Right kidney (tissue), 1 donor: ENCODE data around the gene CFAP99.
"Not testable (repeated sequence)": the region's sequence is repeated elsewhere in the genome, so short reads cannot be mapped to it uniquely, and the experiment has no call there.

Experiments
- DNase-seq: peaks from one replicate; pipeline ENCODE4 v3.0.0-alpha.2; 2016

Gene CFAP99

DNA sequence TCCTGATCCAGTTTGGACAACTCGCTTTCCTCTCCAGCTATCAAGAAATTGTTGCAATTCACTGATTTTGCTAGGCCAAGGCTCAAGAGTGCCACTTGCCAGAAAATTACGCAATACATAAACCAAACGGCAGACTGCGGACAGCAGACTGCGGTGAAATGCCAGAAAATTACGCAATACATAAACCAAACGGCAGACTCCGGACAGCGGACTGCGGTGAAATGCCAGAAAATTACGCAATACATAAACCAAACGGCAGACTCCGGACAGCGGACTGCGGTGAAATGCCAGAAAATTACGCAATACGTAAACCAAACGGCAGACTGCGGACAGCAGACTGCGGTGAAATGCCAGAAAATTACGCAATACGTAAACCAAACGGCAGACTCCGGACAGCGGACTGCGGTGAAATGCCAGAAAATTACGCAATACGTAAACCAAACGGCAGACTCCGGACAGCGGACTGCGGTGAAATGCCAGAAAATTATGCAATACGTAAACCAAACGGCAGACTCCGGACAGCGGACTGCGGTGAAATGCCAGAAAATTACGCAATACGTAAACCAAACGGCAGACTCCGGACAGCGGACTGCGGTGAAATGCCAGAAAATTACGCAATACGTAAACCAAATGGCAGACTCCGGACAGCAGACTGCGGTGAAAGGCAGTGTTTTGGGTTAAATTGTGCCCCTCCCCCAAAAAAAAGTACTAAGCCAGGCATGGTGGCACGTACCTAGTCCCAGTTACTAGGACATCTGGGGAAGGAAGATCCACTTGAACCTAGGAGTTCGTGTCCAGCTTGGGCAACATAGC lies 11.4 kb downstream of the CFAP99 start:
- not testable (repeated sequence) for DNase-seq

DNA sequence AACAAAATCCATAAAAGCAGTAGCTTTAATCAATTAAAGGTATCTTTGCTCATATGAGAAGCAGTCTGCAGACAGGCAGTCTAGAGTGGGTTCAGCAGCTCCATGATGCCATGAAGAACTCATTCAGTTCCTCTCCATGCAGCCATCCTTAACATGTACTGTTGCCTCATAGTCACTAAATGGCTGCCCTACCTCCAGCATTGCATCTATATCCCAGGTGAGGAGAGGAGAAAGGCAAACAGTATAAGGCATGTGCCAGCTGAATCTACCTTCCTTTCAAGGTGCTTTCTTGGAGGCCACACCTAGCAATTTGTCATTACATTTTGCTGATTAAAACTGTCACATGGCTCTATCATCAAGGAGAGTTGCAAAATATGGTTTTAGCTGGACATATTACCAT lies 13.2 kb downstream of the CFAP99 start:
- no peak for DNase-seq

DNA sequence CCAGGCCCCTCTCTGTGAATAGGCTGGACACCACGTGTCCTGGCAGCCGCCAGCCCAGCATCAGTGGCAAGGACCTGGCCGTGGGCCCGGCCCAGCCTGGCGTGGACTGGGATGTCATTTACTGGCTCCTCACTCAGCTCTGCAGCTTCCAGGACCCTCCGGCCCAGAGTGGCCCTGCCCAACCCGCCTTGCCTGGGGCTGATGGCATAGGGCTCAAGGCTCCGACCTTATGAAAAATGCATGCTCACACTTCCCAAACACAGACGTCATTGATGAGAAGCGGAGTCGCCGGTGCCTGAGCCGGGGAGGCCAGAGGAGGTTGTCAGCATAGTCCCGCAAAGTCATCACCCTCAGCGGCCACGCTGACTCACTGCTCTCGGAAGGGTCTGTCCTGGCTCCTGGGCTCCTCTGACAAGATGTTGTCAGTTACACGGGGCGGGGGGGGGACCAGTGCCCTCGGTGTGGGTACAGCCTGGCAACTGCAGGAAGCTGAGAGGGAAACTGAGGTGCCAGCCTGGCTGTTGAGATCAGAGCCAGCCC lies 14.3 kb downstream of the CFAP99 start:
- DNase-seq: no peak

DNA sequence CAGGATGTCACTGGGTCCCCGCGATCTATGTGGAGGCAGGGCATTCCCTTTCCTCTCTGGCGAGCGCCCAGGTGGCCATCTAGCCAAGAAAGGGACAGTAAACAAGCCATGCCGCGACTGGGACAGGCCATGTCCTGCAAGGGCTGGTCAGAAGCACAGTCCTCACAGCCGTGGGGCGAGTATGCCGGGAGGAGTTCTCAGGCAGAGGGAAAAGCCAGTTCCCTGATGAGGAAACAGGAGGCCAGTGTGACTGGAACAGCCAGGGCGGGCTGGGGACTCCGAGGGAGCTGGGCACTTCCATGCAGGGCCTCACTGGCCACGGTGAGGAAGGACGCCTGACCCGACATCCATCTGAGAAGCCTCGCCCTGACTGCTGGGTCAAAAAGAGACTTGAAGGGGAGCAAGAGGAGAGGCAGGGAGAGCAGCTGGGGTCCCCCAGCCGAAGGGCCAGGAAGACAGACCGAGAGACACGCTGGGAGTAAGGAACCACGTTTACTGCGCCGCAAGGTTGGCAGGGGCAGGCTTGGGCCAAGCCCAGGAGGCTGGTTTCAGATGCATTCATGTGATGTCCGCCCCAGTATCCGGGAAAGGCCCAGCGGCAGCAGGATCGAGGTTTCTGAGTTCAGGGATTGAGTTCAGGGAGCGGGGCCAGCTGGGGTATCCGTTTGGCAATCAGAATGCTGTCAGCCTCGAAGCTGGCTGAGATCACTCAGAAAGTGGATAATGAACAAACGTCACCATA lies 15.0 kb downstream of the CFAP99 start:
- DNase-seq: no peak

DNA sequence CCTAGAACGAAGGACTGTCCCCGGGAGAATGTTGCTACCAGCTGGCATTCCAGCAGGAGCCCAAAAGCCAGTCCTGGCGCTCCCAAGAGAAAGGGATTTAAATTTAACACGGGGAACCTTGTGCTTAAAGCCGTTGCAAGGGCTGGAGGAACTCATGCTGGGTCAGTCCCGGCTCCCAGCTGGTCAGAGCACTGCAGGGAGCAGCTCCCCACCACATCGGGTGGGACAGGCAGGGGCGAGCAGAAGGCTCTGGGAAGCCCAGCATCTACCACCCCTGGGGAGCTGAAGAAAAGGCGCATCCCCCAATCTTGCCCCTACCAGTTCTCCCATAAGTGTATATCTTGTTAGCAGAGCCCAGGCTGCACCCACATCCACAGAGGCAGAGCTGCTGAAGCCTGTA lies 15.7 kb downstream of the CFAP99 start:
- DNase-seq: no peak

DNA sequence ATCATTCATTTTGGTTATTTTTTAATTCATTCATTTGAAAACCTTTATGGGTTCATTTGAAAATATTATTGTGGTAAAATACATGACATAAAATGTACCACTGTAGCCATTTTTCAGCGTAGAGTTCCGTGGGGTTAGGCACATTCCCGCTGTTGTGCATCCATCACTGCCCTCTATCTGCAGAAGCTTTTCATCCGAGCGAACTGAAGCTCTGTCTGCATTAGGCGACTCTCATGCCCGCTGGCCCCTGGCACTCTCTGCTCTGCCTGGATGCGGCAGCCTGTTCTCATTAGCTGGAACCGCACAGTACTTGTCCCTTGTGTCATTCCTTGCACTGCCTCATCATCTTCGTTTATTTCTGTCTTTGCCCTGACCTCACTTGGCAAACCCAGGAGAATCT lies 17.5 kb downstream of the CFAP99 start:
- no peak for DNase-seq

DNA sequence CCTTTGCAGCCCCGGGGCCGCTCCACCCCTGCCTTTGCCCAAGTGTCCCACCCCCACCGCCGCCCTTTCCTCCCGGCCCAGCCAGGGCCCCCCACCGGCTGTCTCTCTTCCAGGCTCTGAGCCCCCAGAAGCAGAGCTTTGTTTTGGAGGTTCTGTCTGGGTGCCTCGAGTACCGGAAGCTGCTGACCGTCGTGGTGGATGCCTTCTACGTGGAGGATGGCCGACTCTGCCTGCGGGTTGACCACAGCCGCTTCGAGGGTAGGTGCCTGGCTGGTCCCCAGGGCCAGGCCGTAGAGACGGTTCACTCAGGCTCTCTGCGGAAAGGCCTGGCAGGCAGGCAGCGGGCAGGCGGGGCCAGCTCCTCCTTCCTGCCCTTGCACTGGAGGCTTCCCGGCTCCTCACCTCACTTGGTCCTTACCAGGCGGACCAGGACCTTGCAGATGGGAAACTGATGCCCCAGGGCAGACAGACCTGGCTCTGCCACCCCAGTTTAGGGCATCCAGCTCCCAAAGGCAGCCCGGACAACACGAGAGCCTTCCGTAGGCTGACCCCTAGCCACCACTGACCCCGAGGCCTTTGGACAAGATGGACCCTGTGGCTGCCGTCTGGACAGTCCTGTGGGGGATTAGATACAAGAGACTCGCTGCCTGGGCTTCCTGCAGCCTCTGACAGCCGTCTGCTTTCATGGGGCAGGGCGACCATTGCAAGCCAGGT lies 18.2 kb downstream of the CFAP99 start:
- no peak for DNase-seq

DNA sequence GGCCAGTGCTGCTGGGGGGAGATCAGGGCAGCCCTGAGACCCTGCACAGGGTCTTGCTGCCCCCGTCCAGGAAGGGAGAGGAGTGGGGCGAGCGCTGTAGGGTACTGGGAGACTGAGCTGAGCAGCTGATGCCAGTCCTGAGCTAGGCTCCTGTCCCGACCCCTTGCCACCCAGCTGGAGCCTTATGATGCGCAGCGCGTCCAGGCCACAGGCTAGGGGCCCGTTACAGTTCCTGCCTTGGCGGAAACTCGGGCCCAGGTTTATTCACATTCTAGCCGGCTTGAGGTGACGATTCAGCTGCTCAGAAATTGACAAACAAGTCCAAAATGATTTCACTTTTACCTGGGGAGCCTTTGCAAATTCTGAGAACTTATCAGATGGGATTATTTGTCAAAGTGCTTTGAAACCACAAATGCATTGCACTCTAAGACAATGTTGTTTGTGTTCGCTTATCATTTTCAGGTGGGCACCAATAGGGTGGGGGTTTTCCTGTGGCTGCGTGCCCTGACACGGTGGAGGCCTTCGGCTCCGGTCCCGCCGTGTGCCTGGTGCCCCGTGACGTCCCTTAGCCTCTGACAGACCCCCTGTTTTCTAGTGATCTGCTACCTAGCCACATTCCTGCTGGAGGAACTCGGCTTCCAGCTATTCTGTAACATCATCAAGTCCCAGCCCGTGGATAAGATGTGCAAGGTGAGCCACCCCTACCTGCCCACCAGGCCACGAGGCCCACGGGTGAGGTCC lies 18.9 kb downstream of the CFAP99 start:
- no peak for DNase-seq

DNA sequence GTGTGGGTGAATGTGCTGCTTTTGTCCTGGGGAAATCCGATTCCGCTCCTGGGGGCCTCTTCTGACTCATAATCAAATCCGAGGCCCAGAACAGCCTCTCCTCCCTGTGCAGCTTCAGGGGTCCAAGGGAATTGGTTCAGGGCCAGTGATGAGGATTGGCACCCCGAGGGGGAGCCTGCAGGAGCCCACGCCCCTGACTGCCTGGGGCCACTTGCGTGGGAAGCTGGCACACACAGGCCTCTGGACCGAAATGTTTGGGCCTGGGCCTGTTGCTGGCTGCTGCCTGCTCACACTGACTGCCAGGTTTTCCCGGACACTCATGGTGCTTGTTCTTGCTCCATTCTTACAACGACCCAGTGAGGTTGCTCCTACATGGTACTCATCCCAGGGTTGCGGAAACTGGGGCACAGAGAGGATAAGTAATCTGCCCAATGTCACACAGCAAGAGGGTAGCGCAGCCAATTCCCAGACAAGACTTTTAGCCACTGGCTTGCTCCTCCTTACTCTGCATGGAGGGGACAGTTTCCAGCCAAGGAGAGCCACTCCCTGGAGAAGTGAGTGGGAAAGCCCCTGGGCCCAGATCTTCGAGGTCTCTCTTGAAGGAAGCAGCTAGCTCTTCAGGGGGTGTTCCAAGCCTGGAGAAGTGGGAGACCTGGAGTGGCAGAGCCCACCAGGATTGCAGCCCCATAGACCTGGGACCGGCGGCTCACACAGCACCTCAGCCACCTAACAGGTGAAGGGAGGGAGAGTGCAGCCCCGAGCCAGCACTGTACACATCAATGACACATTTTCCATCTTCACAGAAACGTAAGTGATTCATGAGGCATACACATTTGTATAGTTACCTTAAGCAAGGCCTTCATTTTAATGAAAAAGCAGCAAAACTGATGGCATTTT lies 20.3 kb downstream of the CFAP99 start:
- DNase-seq: no peak

DNA sequence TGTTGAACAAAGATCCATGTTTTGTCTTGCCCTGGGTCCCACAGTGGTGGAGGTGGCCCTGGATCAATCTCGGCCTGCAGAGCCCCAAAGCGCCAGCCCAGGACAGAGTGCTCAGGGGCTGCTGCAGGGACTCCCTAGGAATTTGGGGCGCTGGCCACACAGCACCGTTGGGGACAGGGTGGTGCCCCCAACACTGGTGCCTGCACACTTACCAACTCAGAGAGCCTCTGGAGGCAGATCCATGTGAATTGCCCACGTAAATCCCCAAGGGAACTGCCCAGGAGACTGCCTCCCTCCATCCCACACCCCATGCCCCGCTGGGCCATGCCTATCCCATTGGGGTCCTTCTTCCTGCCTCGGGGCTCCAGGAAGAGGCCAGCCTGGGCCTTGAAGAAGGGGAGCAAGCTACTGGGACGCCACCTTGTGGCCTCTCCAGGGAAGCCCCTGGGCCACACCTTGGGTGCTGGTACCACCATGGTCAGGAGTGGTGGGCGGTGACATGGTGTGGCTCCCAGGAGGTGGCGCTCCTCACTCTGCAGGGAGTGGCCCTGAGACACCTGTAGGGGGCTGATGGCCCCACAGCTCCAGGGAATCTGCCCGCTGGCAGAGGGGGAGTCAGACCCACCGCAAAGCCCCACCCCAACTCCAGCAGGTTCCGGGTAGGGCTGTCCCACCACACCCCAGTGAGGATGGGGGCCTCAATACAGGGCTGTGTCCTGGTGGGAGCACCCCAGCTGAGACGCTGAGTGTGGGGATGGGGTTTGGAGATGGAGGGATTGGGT lies 22.8 kb downstream of the CFAP99 start:
- DNase-seq: no peak

DNA sequence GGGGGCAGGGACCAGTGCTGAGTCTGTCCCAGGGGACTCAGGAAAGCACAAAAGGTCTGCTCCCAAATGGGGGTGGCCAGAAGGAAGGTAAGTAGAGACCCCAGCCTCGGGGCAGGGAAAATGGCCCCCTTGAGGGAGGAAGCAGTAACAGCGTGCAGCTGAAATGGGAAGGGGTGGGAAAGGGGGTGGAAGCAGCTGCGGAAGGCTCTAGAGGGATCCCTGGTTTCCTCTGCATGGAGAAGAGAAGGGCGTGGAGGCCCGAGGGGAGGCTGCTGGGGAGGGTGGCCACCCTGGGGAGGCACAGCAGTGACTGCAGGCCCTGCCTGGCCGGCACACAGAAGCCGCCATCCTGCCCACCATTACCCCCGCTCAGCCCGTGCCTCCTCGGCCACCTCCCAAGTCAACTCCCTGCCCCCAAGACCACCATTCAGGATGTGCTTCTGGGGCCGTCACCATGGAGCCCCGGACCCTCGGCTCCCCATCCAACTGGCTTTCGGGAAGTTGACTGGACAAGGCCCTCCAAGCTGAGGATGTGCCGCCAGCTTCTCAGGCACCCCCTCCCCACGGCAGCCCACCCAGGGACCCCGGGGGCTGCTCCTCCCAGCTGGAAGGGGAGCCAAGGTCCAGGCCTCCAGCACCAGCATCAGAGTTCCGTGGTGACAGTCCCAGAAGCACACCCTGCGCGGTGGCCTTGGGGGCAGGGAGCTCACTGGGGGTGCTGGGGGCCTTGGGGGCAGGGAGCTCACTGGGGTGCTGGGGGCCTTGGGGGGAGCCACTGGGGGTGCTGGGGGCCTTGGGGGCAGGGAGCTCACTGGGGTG lies 23.6 kb downstream of the CFAP99 start:
- no peak for DNase-seq

DNA sequence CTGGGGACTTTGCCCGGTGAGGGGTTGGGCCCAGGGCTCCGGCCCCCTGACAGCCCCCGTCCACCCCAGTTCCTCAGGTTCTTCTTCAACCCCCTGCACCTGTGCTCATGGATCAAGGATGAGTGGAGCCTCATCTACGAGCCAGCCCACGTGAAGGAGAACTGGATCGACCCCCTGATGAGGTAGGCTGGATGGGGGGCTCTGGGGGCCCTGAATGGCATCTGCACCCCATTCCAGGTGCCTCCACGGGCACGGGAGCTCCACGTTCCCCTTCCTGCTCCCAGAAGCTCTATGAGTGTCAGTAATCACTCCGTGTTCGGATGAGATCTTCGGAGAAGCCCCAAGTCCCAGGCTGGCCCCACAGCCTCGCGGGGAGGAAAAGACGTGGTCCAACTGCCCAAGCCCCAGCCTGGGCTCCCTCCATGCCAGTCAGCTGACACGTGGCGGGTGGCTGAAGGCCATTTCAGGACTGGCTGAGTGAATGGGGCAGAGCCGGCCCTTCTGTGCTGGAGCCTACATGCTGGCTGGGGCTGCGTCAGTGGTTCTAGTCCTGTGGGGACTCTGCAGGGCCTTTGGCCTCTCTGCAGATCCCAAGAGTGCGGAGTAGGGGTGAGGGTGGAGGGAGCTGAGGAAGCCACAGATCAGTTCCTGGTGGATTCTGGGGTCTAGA lies 24.4 kb downstream of the CFAP99 start:
- no peak for DNase-seq

DNA sequence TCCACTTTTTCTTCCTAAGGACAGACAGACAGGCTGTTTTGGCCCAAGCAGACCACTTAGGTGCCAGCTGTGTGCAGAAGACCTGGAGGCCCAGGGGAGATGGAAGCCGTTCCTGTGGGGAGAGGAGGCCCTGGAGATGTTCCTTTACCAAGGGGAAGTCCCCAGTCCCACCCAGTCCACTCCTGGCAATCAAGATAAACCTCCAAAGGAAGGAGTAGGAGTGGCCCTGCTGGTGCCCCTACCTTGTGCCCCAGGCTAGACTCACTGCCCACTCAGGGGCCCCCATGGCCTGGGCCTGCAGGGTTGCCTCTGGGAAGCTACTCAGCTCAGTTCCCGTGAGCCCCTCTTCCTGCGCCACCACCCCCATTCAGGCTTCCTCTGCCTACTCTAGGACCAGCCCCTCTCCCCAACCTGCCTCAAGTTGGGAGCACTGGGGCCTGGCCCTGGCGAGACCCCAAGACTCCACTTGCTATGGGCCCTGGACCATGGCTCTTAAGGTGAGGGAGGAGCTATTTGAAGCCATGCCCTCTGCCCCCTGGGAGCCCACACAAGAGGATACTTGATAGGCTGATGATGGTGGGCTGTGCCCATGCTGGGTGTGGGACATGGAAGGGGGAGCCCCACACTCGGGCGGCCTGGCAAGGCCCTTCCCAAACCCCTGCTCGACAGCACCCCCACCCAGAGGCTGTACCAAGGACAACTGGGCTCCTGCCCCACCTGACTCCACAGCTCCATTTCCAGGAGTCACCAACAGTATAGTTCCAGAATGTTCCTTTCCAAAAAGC lies 25.4 kb downstream of the CFAP99 start:
- DNase-seq: no peak

DNA sequence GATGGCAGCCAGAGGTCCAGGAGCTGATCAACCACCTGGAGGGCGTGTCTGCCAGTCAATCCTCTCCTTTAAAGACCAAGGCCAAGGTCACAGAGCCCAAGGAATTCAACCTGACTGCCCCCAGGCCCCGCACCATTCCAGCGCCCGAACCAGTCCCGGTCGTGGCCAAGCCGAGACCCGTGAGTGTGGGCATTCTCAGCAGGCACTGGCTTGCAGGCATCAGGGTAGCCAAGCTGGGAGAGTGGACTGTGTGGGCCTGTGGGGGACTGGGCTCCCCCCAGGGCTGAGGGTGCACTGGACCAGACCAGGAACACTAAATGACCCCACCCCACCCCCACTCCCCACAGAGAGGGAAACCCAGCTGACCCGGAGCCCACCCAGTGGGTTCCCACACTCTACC lies 26.4 kb downstream of the CFAP99 start:
- DNase-seq: no peak

DNA sequence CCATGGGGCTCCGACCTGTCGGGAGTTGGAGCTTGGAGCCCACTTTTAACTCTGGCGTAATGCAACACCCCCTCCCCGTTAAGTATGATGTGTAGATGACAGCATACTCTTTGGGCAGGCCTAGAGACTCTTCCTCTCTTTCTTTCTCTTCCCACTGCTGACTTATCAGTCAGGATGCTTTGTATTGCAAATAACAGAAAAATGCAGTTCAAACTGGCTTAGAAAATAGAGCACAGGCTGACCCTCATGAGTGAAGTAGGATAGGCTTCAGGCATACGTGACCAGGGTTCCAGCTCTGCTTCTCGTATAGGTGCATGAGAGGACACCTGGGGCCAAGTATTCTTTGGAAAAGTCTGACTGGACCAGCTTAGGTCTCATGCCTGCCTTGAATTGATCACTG lies 26.8 kb downstream of the CFAP99 start:
- no peak for DNase-seq

DNA sequence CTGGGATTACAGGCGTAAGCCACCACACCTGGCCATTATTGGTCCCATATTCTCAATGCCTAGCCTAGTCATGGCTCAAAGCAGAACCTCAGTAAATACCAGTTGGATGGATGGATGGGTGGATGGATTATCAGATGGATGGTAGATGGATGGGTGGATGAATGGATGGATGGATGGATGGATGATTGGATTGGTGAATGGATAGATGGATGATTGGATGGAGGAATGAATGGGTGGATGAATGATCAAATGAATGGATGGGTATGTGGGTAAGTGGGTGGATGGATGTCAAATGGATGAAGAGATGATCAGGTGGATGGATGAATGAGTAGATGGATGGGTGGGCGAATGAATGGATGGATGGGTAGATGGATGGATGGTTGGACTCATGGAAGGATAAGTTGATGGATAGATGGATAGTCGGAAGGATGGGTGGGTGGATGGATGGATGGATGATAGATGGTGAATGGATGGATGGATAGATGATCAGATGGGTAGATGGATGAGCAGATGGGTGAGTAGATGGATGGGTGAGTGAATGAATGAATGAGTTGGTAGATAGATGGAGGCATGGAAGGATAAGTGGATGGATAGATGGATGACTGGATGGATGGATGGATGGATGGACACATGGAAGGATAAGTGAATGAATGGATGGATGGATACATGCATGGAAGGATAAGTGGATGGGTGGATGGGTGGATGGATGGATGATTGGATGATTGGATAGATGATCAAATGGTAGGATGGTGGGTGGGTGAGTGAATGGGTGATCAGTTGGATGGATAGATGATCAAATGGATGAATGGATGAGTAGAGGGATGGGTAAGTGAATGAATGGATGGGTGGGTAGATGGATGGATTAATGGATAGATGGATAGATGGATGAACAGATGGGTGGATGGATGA lies 28.2 kb downstream of the CFAP99 start:
- no peak for DNase-seq

DNA sequence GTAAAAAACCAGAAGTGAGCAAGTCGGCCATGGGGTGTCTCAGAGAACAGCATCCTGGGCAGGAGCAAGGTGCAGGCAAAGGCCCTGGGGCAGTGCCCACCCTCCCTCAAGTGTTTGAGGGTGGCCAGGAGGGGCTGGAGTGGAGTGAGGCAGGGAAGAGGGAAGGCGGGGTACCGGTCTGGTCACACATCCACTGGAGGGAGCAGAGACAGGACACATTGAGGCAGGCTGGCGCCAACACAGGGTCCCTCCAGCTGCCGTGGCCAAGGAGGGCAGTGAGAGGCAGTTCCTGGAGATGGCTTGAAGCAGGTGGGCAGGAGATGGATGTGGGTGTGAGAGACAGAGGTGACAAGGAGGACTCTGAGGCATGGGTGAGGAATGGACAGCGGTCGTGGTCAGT lies 29.8 kb downstream of the CFAP99 start:
- no peak for DNase-seq
